Measurements from ENCODE around the gene NPW.

The NPW gene

GRCh38 chr16:1980770-1981087 is 38.9 kb upstream of the NPW start:
- H3K9ac ChIP-seq (ENCODE audit: insufficient read length, low read depth), result no peak overlapping the region
- H3K36me3 ChIP-seq (ENCODE audit: insufficient read depth, insufficient read length, low read length), result peaks cover 56% of the 10 kb centered on the region
- H3K9me3 ChIP-seq (ENCODE audit: insufficient read depth, low read length), result no peaks in the 10 kb centered on the region
- no peak overlapping the region for H3K4me3 ChIP-seq (ENCODE audit: insufficient read length, low read depth)
- no peak for DNase-seq (ENCODE audit: low read depth, low spot score)
- TF ChIP-seq YY1 (IDR thresholded peaks at IDR 0.05; ENCODE audit: insufficient read depth, insufficient read length), result no peak
- no peak for TF ChIP-seq SUZ12 (IDR thresholded peaks at IDR 0.05; ENCODE audit: extremely low read depth, insufficient read depth, insufficient read length)
- TF ChIP-seq ZNF274 (IDR thresholded peaks at IDR 0.05; ENCODE audit: low read depth, low read length), result no peak
- peaks cover 22% of the 10 kb centered on the region for H3K4me1 ChIP-seq (ENCODE audit: insufficient read depth, insufficient read length)
- H3K27me3 ChIP-seq (ENCODE audit: insufficient read depth, insufficient read length), result no peaks in the 10 kb centered on the region

GRCh38 chr16:1981398-1981836 is 38.2 kb upstream of the NPW start, which contains the start of gene NOXO1:
Gene NOXO1, minus strand, starts transcription at chr16:1981469. Its CDS starts 290 bp downstream, at chr16:1981179.
- Histone ChIP-seq H3K9ac (ENCODE audit: insufficient read length, low read depth) (peak within 1 kb of the TSS; percentile 61), H3K4me1 (ENCODE audit: insufficient read depth, insufficient read length) (peaks cover 29% of the 10 kb centered on the region), H3K27me3 (ENCODE audit: insufficient read depth, insufficient read length) (no peaks in the 10 kb centered on the region), H3K4me3 (ENCODE audit: insufficient read length, low read depth) (no peak within 1 kb of the TSS), H3K36me3 (ENCODE audit: insufficient read depth, insufficient read length, low read length) (peaks cover 56% of the 10 kb centered on the region), H3K9me3 (ENCODE audit: insufficient read depth, low read length) (no peaks in the 10 kb centered on the region)
- DNase-seq (ENCODE audit: low read depth, low spot score), result no peak
- TF ChIP-seq YY1 (IDR thresholded peaks at IDR 0.05; ENCODE audit: insufficient read depth, insufficient read length) (no peak), ZNF274 (IDR thresholded peaks at IDR 0.05; ENCODE audit: low read depth, low read length) (no peak), SUZ12 (IDR thresholded peaks at IDR 0.05; ENCODE audit: extremely low read depth, insufficient read depth, insufficient read length) (no peak)

GRCh38 chr16:1982013-1982433 is 37.6 kb upstream of the NPW start:
- no peak for DNase-seq (ENCODE audit: low read depth, low spot score)
- H3K4me1 ChIP-seq (ENCODE audit: insufficient read depth, insufficient read length), result peaks cover 32% of the 10 kb centered on the region
- no peaks in the 10 kb centered on the region for H3K27me3 ChIP-seq (ENCODE audit: insufficient read depth, insufficient read length)
- peaks cover 56% of the 10 kb centered on the region for H3K36me3 ChIP-seq (ENCODE audit: insufficient read depth, insufficient read length, low read length)
- H3K4me3 ChIP-seq (ENCODE audit: insufficient read length, low read depth), result no peak overlapping the region
- H3K9ac ChIP-seq (ENCODE audit: insufficient read length, low read depth), result peak overlapping the region; percentile 61
- H3K9me3 ChIP-seq (ENCODE audit: insufficient read depth, low read length), result no peaks in the 10 kb centered on the region
- TF ChIP-seq SUZ12 (IDR thresholded peaks at IDR 0.05; ENCODE audit: extremely low read depth, insufficient read depth, insufficient read length), result no peak
- no peak for TF ChIP-seq YY1 (IDR thresholded peaks at IDR 0.05; ENCODE audit: insufficient read depth, insufficient read length)
- TF ChIP-seq ZNF274 (IDR thresholded peaks at IDR 0.05; ENCODE audit: low read depth, low read length), result no peak

GRCh38 chr16:1982991-1983543 is 36.5 kb upstream of the NPW start:
- Histone ChIP-seq H3K4me1 (ENCODE audit: insufficient read depth, insufficient read length) (peaks cover 33% of the 10 kb centered on the region), H3K27me3 (ENCODE audit: insufficient read depth, insufficient read length) (no peaks in the 10 kb centered on the region), H3K9ac (ENCODE audit: insufficient read length, low read depth) (peak overlapping the region; percentile 88), H3K4me3 (ENCODE audit: insufficient read length, low read depth) (peak overlapping the region; percentile 62), H3K36me3 (ENCODE audit: insufficient read depth, insufficient read length, low read length) (peaks cover 53% of the 10 kb centered on the region), H3K9me3 (ENCODE audit: insufficient read depth, low read length) (no peaks in the 10 kb centered on the region)
- no peak for DNase-seq (ENCODE audit: low read depth, low spot score)
- no peak for TF ChIP-seq ZNF274 (IDR thresholded peaks at IDR 0.05; ENCODE audit: low read depth, low read length)
- TF ChIP-seq SUZ12 (IDR thresholded peaks at IDR 0.05; ENCODE audit: extremely low read depth, insufficient read depth, insufficient read length), result no peak
- no peak for TF ChIP-seq YY1 (IDR thresholded peaks at IDR 0.05; ENCODE audit: insufficient read depth, insufficient read length)

GRCh38 chr16:1983544-1984346 is 35.8 kb upstream of the NPW start, which contains the start of gene GFER:
Gene GFER, plus strand, starts transcription at chr16:1984193. Its CDS starts 26 bp downstream, at chr16:1984219.
- Histone ChIP-seq H3K36me3 (ENCODE audit: insufficient read depth, insufficient read length, low read length) (peaks cover 47% of the 10 kb centered on the region), H3K27me3 (ENCODE audit: insufficient read depth, insufficient read length) (peaks cover 3% of the 10 kb centered on the region), H3K9ac (ENCODE audit: insufficient read length, low read depth) (peak within 1 kb of the TSS; percentile 97), H3K4me3 (ENCODE audit: insufficient read length, low read depth) (peak within 1 kb of the TSS; percentile 89), H3K4me1 (ENCODE audit: insufficient read depth, insufficient read length) (peaks cover 33% of the 10 kb centered on the region), H3K9me3 (ENCODE audit: insufficient read depth, low read length) (no peaks in the 10 kb centered on the region)
- peak; percentile 92 for DNase-seq (ENCODE audit: low read depth, low spot score)
- TF ChIP-seq SUZ12 (IDR thresholded peaks at IDR 0.05; ENCODE audit: extremely low read depth, insufficient read depth, insufficient read length) (no peak), YY1 (IDR thresholded peaks at IDR 0.05; ENCODE audit: insufficient read depth, insufficient read length) (peak; percentile 90)

GRCh38 chr16:1984347-1985225 is 35.0 kb upstream of the NPW start:
- H3K4me3 ChIP-seq (ENCODE audit: insufficient read length, low read depth), result peak overlapping the region; percentile 89
- H3K27me3 ChIP-seq (ENCODE audit: insufficient read depth, insufficient read length), result peaks cover 11% of the 10 kb centered on the region
- peaks cover 39% of the 10 kb centered on the region for H3K36me3 ChIP-seq (ENCODE audit: insufficient read depth, insufficient read length, low read length)
- H3K9me3 ChIP-seq (ENCODE audit: insufficient read depth, low read length), result no peaks in the 10 kb centered on the region
- DNase-seq (ENCODE audit: low read depth, low spot score), result no peak
- H3K9ac ChIP-seq (ENCODE audit: insufficient read length, low read depth), result peak overlapping the region; percentile 97
- no peak for TF ChIP-seq YY1 (IDR thresholded peaks at IDR 0.05; ENCODE audit: insufficient read depth, insufficient read length)
- TF ChIP-seq ZNF274 (IDR thresholded peaks at IDR 0.05; ENCODE audit: low read depth, low read length), result no peak
- TF ChIP-seq SUZ12 (IDR thresholded peaks at IDR 0.05; ENCODE audit: extremely low read depth, insufficient read depth, insufficient read length), result no peak
- peaks cover 38% of the 10 kb centered on the region for H3K4me1 ChIP-seq (ENCODE audit: insufficient read depth, insufficient read length)
